C4-2B (cell line): ENCODE data around the gene KHDC4.
A peak's percentile ranks its signal among the peaks of the same experiment; 100 is the strongest.

Source experiments
- H3K27ac ChIP-seq: fragments of 450-650 bp; 2 replicates; pipeline ENCODE4 v1.5.1; 2017
- ZFX ChIP-seq: fragments of 450-650 bp; IDR thresholded peaks from 2 replicates; pipeline ENCODE4 v1.6.1; 2017
- TF ChIP-seq, protein P1 (sequence below): fragments of 450-650 bp; conservative IDR thresholded peaks from 2 replicates; pipeline ENCODE4 v1.5.1; 2017; ENCODE audit warnings: mild to moderate bottlenecking

The KHDC4 gene

DNA sequence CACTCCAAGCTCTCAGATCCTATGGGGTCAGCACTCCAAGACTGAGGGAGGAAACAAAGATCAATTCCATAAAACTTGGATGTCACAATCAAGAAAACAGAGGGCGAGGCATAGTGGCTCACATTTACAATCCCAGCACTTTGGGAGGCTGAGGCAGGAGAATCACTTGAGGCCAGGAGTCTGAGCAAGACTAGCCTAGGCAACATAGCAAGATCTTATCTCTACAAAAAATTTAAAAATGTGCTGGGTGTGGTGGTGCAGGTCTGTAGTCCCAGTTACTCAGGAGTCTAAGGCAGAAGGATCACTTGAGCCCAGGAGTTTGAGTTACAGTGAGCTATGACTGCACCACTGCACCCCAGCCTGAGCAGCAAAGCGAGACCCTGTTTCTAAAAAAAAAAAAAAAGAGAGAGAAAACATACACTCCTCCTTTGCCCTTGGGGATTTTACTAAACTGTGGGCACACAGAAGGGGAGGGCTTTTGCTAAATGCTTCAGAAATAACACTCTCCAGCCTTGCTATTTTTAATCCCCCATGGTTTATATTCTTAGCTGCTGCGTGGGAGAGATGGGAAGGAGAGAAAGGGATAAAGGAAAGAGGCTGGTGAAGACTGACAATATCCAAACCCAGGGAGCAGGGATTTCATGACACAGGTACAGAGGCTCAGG is 26.0 kb upstream of the KHDC4 start:
- TF ChIP-seq, protein P1, sequence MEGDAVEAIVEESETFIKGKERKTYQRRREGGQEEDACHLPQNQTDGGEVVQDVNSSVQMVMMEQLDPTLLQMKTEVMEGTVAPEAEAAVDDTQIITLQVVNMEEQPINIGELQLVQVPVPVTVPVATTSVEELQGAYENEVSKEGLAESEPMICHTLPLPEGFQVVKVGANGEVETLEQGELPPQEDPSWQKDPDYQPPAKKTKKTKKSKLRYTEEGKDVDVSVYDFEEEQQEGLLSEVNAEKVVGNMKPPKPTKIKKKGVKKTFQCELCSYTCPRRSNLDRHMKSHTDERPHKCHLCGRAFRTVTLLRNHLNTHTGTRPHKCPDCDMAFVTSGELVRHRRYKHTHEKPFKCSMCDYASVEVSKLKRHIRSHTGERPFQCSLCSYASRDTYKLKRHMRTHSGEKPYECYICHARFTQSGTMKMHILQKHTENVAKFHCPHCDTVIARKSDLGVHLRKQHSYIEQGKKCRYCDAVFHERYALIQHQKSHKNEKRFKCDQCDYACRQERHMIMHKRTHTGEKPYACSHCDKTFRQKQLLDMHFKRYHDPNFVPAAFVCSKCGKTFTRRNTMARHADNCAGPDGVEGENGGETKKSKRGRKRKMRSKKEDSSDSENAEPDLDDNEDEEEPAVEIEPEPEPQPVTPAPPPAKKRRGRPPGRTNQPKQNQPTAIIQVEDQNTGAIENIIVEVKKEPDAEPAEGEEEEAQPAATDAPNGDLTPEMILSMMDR = no peak
- no peak for TF ChIP-seq ZFX
- no peak overlapping the region for H3K27ac ChIP-seq

DNA sequence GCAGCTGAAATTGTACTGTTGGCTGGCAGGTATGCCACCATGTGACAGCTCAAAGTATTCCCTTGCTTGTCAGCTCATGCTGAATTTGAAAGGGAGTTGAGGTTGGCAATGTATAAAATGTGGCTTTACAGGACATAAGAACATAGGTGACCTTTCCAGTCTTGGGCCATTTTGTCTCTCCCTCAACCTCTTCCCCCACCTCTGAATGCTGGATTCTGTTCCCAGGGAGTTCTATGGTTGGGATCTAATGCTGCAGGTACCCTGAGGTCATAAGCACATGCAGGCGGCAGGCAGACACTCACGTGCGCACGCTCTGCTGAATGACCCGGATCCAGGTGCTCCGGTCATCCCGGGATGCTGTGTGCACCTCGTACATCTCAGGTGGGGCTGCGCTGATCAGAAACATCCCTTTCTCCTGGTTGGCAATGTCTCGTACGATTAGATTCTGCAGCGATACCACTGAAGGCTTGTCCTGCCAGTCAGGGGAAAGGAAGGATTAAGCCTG is 23.2 kb upstream of the KHDC4 start:
- TF ChIP-seq ZFX = no peak
- TF ChIP-seq, protein P1 = no peak
- H3K27ac ChIP-seq = no peak overlapping the region

DNA sequence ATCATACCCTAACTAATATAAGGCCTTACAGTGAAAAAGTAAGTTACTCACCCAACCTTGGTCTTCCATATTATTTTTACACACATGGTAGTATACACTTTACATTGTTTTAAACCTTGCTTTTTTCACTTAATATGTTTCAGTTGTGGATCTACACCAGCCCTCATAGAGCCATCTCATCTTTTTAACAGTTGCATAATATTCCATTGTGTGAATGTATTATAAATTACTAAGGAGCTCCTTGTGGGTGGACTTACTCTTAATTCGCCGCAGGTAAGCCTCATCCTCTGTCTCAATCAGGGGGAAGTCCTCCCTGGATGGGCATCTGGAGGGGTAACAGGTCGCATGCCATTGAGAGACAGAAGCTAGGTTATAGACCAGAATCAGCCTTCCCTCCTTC is 20.4 kb upstream of the KHDC4 start:
- TF ChIP-seq ZFX = no peak
- H3K27ac ChIP-seq = peak overlapping the region; percentile 15; the same call in 1 of the 2 replicates

DNA sequence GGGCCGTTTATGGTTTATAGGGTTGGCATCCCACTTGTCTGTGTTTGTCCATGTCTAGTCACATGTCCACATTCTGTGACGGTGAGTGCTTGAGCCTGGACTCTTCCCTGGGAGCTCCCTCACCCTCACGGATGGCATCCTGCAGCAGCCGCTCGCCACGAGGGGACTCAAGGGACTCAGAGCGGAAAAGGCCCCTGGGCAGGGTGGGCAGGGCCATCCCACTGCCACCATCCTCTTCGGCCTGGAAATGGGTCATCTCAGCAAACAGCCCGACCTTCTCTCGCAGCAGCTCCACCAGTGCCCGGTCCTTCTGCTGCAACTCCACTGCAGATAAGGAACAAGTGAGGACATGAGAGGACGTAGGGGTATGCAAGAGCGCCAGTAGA is 18.3 kb upstream of the KHDC4 start:
- no peak overlapping the region for H3K27ac ChIP-seq
- TF ChIP-seq ZFX = no peak
- TF ChIP-seq, protein P1 = no peak

DNA sequence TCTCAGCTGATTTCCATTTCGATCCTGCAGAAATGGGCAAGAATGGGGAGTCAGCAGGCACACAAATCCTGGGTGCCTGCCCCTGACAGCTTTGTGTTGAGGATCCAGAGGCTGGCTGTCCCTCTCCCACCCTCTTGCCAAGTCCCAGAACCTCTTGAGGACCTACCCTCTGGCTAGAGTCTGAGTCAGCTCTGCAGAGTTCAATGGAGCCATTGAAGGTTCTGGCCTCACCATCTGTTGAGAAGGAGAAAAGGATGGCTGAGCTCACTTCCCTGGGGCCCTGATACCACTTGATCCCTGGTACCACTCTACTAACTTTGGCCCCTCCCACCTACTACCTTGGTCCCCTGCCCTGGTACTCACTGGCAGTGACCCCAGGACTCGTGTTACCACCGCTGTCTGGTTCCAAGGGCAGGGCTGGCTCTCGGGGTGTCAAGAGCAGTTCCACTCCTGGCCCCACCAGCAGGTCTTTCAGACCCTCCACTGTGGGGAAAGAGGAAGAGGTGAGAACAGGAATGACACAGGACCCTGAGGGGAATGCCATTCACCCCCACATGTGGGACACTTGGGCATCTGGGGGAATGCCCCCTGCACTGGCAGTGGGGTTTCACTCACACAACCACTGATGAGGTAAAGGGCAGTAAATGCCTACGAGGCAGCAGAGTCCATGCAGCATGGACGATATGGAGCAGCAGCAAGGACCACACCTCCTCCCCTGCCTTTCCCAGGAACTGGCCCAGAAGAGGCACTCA is 17.7 kb upstream of the KHDC4 start:
- no peak for TF ChIP-seq ZFX
- TF ChIP-seq, protein P1 = no peak
- H3K27ac ChIP-seq = no peak overlapping the region

DNA sequence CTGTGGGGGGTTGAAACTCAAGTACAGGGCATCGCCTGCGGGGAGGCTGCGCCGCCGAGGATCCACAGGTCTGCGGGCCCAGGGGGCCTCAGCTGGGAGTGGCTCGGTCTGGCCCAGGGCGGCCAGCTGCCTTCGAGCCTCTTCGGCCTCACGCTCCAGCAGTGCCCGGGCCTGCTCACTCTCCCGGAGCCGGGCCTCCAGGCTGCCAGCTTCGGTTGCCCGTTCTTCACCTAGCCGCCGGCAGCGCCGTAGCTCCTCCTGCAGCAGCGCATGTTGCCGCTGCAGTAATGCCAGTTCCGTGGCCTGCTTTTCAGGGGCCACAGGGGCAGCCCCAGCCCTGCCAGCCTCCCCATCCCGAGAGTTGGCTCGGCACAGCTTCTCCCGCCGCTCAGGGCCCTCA is 16.6 kb upstream of the KHDC4 start:
- TF ChIP-seq, protein P1 = no peak
- no peak for TF ChIP-seq ZFX
- no peak overlapping the region for H3K27ac ChIP-seq

DNA sequence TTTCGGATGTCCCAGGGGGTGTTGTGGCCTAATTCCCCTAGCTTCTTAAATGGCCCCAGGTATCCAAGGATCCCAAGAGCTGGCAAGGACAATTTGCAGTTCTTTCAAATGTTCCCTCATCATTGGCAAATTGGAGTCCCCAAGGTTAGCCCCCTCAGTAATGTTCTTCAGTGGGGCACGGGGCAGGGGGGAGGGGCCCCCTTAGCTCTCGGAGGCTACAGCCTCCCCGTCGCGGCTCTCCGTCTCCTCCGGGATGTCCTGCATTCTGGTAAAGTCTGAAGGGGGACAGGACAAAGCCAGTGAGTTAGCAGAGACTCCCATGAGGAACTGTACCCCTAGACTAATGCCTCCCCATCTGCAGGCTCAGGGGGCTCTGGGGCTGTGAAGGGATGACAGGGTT is 13.5 kb upstream of the KHDC4 start:
- TF ChIP-seq ZFX = no peak
- TF ChIP-seq, protein P1 = no peak
- no peak overlapping the region for H3K27ac ChIP-seq
